Hindlimb muscle (tissue), 1 donor: ENCODE measurements around the gene CD7. TPM values are rescaled to one million over a fixed set of nuclear protein-coding genes. Genes with fewer than 3 reads are reported as not detected.
"Not testable (repeated sequence)": the region's sequence is repeated elsewhere in the genome, so short reads cannot be mapped to it uniquely, and the experiment has no call there.

Experiments used
- DNase-seq: peaks from one replicate; pipeline ENCODE4 v3.0.0-alpha.2; 2013
- polyA plus RNA-seq: library from polyadenylated mRNA; unstranded; fragments of 120-200 nt; gene quantifications from one replicate; pipeline ENCODE4 v1.2.1, GENCODE V29; 2013; ENCODE audit not compliant: insufficient read length

Gene CD7
- polyA plus RNA-seq = 0.45 TPM

- no peak for DNase-seq
Measured at GRCh38 chr17:82317394-82318168, at the start of gene CD7. Gene CD7 (minus strand): TSS chr17:82317608. CDS start chr17:82317495, 113 bp downstream.

- no peak for DNase-seq
Measured at GRCh38 chr17:82366749-82367148, 49.3 kb upstream of the CD7 start.

- no peak for DNase-seq
Measured at GRCh38 chr17:82365606-82366295, 48.3 kb upstream of the CD7 start.

- no peak for DNase-seq
Measured at GRCh38 chr17:82361885-82362633, 44.7 kb upstream of the CD7 start.

GRCh38 chr17:82359451-82360074 lies 42.2 kb upstream of the CD7 start:
- not testable (repeated sequence) for DNase-seq

GRCh38 chr17:82358465-82359350 lies 41.3 kb upstream of the CD7 start, which contains the start of gene TEX19:
Gene TEX19 (plus strand): TSS chr17:82359247. CDS start chr17:82362151, 2,904 bp downstream.
- DNase-seq = no peak

- DNase-seq = no peak
Measured at GRCh38 chr17:82357394-82357793, 40.0 kb upstream of the CD7 start.

GRCh38 chr17:82356845-82357355 lies 39.5 kb upstream of the CD7 start:
- DNase-seq = no peak

GRCh38 chr17:82355770-82356427 lies 38.5 kb upstream of the CD7 start:
- DNase-seq = peak; percentile 67

GRCh38 chr17:82354804-82355308 lies 37.4 kb upstream of the CD7 start:
- no peak for DNase-seq

GRCh38 chr17:82353484-82353883 lies 36.1 kb upstream of the CD7 start:
- no peak for DNase-seq

GRCh38 chr17:82351713-82352488 lies 34.5 kb upstream of the CD7 start:
- peak; percentile 87 for DNase-seq

- no peak for DNase-seq
Measured at GRCh38 chr17:82351254-82351712, 33.9 kb upstream of the CD7 start.

- no peak for DNase-seq
Measured at GRCh38 chr17:82350182-82351030, 33.0 kb upstream of the CD7 start.

GRCh38 chr17:82349287-82349701 lies 31.9 kb upstream of the CD7 start:
- no peak for DNase-seq

- no peak for DNase-seq
Measured at GRCh38 chr17:82348866-82349265, 31.5 kb upstream of the CD7 start.

GRCh38 chr17:82348434-82348833 lies 31.0 kb upstream of the CD7 start:
- DNase-seq = no peak

- not testable (repeated sequence) for DNase-seq
Measured at GRCh38 chr17:82347994-82348393, 30.6 kb upstream of the CD7 start.
